ENCODE measurements around the gene CDH7.

The CDH7 gene

GRCh38 chr18:65907281-65907680 is 156.5 kb downstream of the CDH7 start:
- Histone ChIP-seq H2BK12ac (ENCODE audit: low read length) (no peak overlapping the region), H3K27me3 (ENCODE audit: control insufficient read depth in 3 of 3, insufficient read depth in 3 of 3, low read depth in 1 of 3, low read length in 3 of 3) (no peaks in the 10 kb centered on the region), H3K4ac (ENCODE audit: low read length) (no peak overlapping the region), H4K91ac (ENCODE audit: low read depth, low read length, poor library complexity) (no peak overlapping the region), H3K4me2 (ENCODE audit: insufficient read depth, low read length, poor library complexity, severe bottlenecking) (no peak overlapping the region), H2AFZ (ENCODE audit: low read length) (peak overlapping the region; percentile 31), H3K4me1 (ENCODE audit: control insufficient read depth in 2 of 2, insufficient read depth in 1 of 2, low read depth in 1 of 2, low read length in 2 of 2) (peaks cover 0 to 3% of the 10 kb centered on the region in 2 donors), H2BK15ac (ENCODE audit: low read length) (no peak overlapping the region), H3K18ac (ENCODE audit: low read length) (no peak overlapping the region), H3K9me3 (replicated peaks in 1 of 2; ENCODE audit: control insufficient read depth in 2 of 2, insufficient read depth in 1 of 2, low read depth in 1 of 2, low read length in 2 of 2) (no peaks in the 10 kb centered on the region), H3K14ac (ENCODE audit: low read length) (no peak overlapping the region), H3K9ac (ENCODE audit: low read depth, low read length, poor library complexity) (no peak overlapping the region), H3K4me3 (ENCODE audit: low read length in 2 of 2) (no peak overlapping the region), H3K27ac (replicated peaks; ENCODE audit: low read length) (no peak overlapping the region), H2AK5ac (ENCODE audit: low read depth, low read length) (no peak overlapping the region), H2BK120ac (ENCODE audit: low read depth, low read length) (no peak overlapping the region), H3K23ac (ENCODE audit: low read depth, low read length, poor library complexity) (no peak overlapping the region), H2BK5ac (ENCODE audit: low read length) (no peak overlapping the region), H3K79me1 (ENCODE audit: low read depth, low read length) (no peaks in the 10 kb centered on the region), H4K8ac (ENCODE audit: low read depth, low read length) (no peak overlapping the region), H3K36me3 (replicated peaks in 1 of 2; ENCODE audit: control insufficient read depth in 2 of 2, insufficient read depth in 2 of 2, low read length in 2 of 2) (no peaks in the 10 kb centered on the region)
- DNase-seq (ENCODE audit: low spot score) = no peak
- no CpG with 5 or more reads among the region's 2 CpGs for WGBS, 2 donors (ENCODE audit: extremely low coverage in 2 of 2, insufficient read length in 2 of 2, insufficient replicate concordance in 1 of 2)

GRCh38 chr18:65919018-65919417 is 168.2 kb downstream of the CDH7 start:
- no peak overlapping the region for H3K4ac ChIP-seq (ENCODE audit: low read length)
- H3K9ac ChIP-seq (ENCODE audit: low read depth, low read length, poor library complexity) = no peak overlapping the region
- DNase-seq (ENCODE audit: low spot score) = no peak
- no peaks in the 10 kb centered on the region for H3K79me1 ChIP-seq (ENCODE audit: low read depth, low read length)
- H2AK5ac ChIP-seq (ENCODE audit: low read depth, low read length) = no peak overlapping the region
- no peak overlapping the region for H2BK12ac ChIP-seq (ENCODE audit: low read length)
- WGBS, 2 donors (ENCODE audit: extremely low coverage in 2 of 2, insufficient read length in 2 of 2, insufficient replicate concordance in 1 of 2) = no CpG with 5 or more reads among the region's 3 CpGs
- H3K23ac ChIP-seq (ENCODE audit: low read depth, low read length, poor library complexity) = no peak overlapping the region
- H3K27ac ChIP-seq (replicated peaks; ENCODE audit: low read length) = no peak overlapping the region
- H2BK5ac ChIP-seq (ENCODE audit: low read length) = no peak overlapping the region
- H3K27me3 ChIP-seq (ENCODE audit: control insufficient read depth in 3 of 3, insufficient read depth in 3 of 3, low read depth in 1 of 3, low read length in 3 of 3) = no peaks in the 10 kb centered on the region
- H3K9me3 ChIP-seq (replicated peaks in 1 of 2; ENCODE audit: control insufficient read depth in 2 of 2, insufficient read depth in 1 of 2, low read depth in 1 of 2, low read length in 2 of 2) = no peaks in the 10 kb centered on the region
- no peaks in the 10 kb centered on the region for H3K36me3 ChIP-seq (replicated peaks in 1 of 2; ENCODE audit: control insufficient read depth in 2 of 2, insufficient read depth in 2 of 2, low read length in 2 of 2)
- H3K14ac ChIP-seq (ENCODE audit: low read length) = no peak overlapping the region
- no peak overlapping the region for H3K4me2 ChIP-seq (ENCODE audit: insufficient read depth, low read length, poor library complexity, severe bottlenecking)
- H3K4me3 ChIP-seq (ENCODE audit: low read length in 2 of 2) = no peak overlapping the region
- H2BK15ac ChIP-seq (ENCODE audit: low read length) = no peak overlapping the region
- H3K18ac ChIP-seq (ENCODE audit: low read length) = no peak overlapping the region
- no peak overlapping the region for H2AFZ ChIP-seq (ENCODE audit: low read length)
- no peak overlapping the region for H2BK120ac ChIP-seq (ENCODE audit: low read depth, low read length)
- no peak overlapping the region for H4K91ac ChIP-seq (ENCODE audit: low read depth, low read length, poor library complexity)
- H4K8ac ChIP-seq (ENCODE audit: low read depth, low read length) = no peak overlapping the region
- peaks cover 0 to 2% of the 10 kb centered on the region in 2 donors for H3K4me1 ChIP-seq (ENCODE audit: control insufficient read depth in 2 of 2, insufficient read depth in 1 of 2, low read depth in 1 of 2, low read length in 2 of 2)

- H4K8ac ChIP-seq (ENCODE audit: low read depth, low read length) = no peak overlapping the region
- H3K36me3 ChIP-seq (replicated peaks in 1 of 2; ENCODE audit: control insufficient read depth in 2 of 2, insufficient read depth in 2 of 2, low read length in 2 of 2) = no peaks in the 10 kb centered on the region
- no peak overlapping the region for H4K91ac ChIP-seq (ENCODE audit: low read depth, low read length, poor library complexity)
- no peak overlapping the region for H2AFZ ChIP-seq (ENCODE audit: low read length)
- no peak overlapping the region for H3K4ac ChIP-seq (ENCODE audit: low read length)
- WGBS, 2 donors (ENCODE audit: extremely low coverage in 2 of 2, insufficient read length in 2 of 2, insufficient replicate concordance in 1 of 2) = no CpG with 5 or more reads among the region's 3 CpGs
- H2BK12ac ChIP-seq (ENCODE audit: low read length) = no peak overlapping the region
- no peak overlapping the region for H3K18ac ChIP-seq (ENCODE audit: low read length)
- H3K14ac ChIP-seq (ENCODE audit: low read length) = no peak overlapping the region
- H3K27me3 ChIP-seq (ENCODE audit: control insufficient read depth in 3 of 3, insufficient read depth in 3 of 3, low read depth in 1 of 3, low read length in 3 of 3) = no peaks in the 10 kb centered on the region
- no peak overlapping the region for H2BK15ac ChIP-seq (ENCODE audit: low read length)
- no peak for DNase-seq (ENCODE audit: low spot score)
- H3K79me1 ChIP-seq (ENCODE audit: low read depth, low read length) = no peaks in the 10 kb centered on the region
- no peak overlapping the region for H3K27ac ChIP-seq (replicated peaks; ENCODE audit: low read length)
- H3K9ac ChIP-seq (ENCODE audit: low read depth, low read length, poor library complexity) = no peak overlapping the region
- H2AK5ac ChIP-seq (ENCODE audit: low read depth, low read length) = no peak overlapping the region
- peaks cover 0 to 2% of the 10 kb centered on the region in 2 donors for H3K4me1 ChIP-seq (ENCODE audit: control insufficient read depth in 2 of 2, insufficient read depth in 1 of 2, low read depth in 1 of 2, low read length in 2 of 2)
- H3K4me2 ChIP-seq (ENCODE audit: insufficient read depth, low read length, poor library complexity, severe bottlenecking) = no peak overlapping the region
- H2BK120ac ChIP-seq (ENCODE audit: low read depth, low read length) = no peak overlapping the region
- H3K4me3 ChIP-seq (ENCODE audit: low read length in 2 of 2) = no peak overlapping the region
- H3K23ac ChIP-seq (ENCODE audit: low read depth, low read length, poor library complexity) = no peak overlapping the region
- H2BK5ac ChIP-seq (ENCODE audit: low read length) = no peak overlapping the region
- H3K9me3 ChIP-seq (replicated peaks in 1 of 2; ENCODE audit: control insufficient read depth in 2 of 2, insufficient read depth in 1 of 2, low read depth in 1 of 2, low read length in 2 of 2) = no peaks in the 10 kb centered on the region
These were observed 168.9 kb downstream of the CDH7 start for GRCh38 chr18:65919663-65920062.

GRCh38 chr18:65922103-65922502 is 171.3 kb downstream of the CDH7 start:
- H3K14ac ChIP-seq (ENCODE audit: low read length) = no peak overlapping the region
- H2BK15ac ChIP-seq (ENCODE audit: low read length) = no peak overlapping the region
- H3K27me3 ChIP-seq (ENCODE audit: control insufficient read depth in 3 of 3, insufficient read depth in 3 of 3, low read depth in 1 of 3, low read length in 3 of 3) = no peaks in the 10 kb centered on the region
- no peak for DNase-seq (ENCODE audit: low spot score)
- H3K27ac ChIP-seq (replicated peaks; ENCODE audit: low read length) = no peak overlapping the region
- H3K79me1 ChIP-seq (ENCODE audit: low read depth, low read length) = no peaks in the 10 kb centered on the region
- H3K4me1 ChIP-seq (ENCODE audit: control insufficient read depth in 2 of 2, insufficient read depth in 1 of 2, low read depth in 1 of 2, low read length in 2 of 2) = peaks cover 0 to 2% of the 10 kb centered on the region in 2 donors
- no peaks in the 10 kb centered on the region for H3K36me3 ChIP-seq (replicated peaks in 1 of 2; ENCODE audit: control insufficient read depth in 2 of 2, insufficient read depth in 2 of 2, low read length in 2 of 2)
- no peak overlapping the region for H4K8ac ChIP-seq (ENCODE audit: low read depth, low read length)
- H3K4ac ChIP-seq (ENCODE audit: low read length) = no peak overlapping the region
- H2BK12ac ChIP-seq (ENCODE audit: low read length) = no peak overlapping the region
- H3K9ac ChIP-seq (ENCODE audit: low read depth, low read length, poor library complexity) = no peak overlapping the region
- H3K4me3 ChIP-seq (ENCODE audit: low read length in 2 of 2) = no peak overlapping the region
- no peak overlapping the region for H2BK120ac ChIP-seq (ENCODE audit: low read depth, low read length)
- no peak overlapping the region for H3K4me2 ChIP-seq (ENCODE audit: insufficient read depth, low read length, poor library complexity, severe bottlenecking)
- no peaks in the 10 kb centered on the region for H3K9me3 ChIP-seq (replicated peaks in 1 of 2; ENCODE audit: control insufficient read depth in 2 of 2, insufficient read depth in 1 of 2, low read depth in 1 of 2, low read length in 2 of 2)
- no peak overlapping the region for H4K91ac ChIP-seq (ENCODE audit: low read depth, low read length, poor library complexity)
- WGBS, 2 donors (ENCODE audit: extremely low coverage in 2 of 2, insufficient read length in 2 of 2, insufficient replicate concordance in 1 of 2) = no CpG with 5 or more reads among the region's 1 CpG
- H2AK5ac ChIP-seq (ENCODE audit: low read depth, low read length) = no peak overlapping the region
- H2AFZ ChIP-seq (ENCODE audit: low read length) = no peak overlapping the region
- no peak overlapping the region for H3K23ac ChIP-seq (ENCODE audit: low read depth, low read length, poor library complexity)
- H3K18ac ChIP-seq (ENCODE audit: low read length) = no peak overlapping the region
- no peak overlapping the region for H2BK5ac ChIP-seq (ENCODE audit: low read length)

All from neuronal stem cell (in vitro differentiated cells).